ENCODE measurements around the gene RGS7. TPM values are rescaled to one million over a fixed set of nuclear protein-coding genes. Genes with fewer than 3 reads are reported as not detected.

The RGS7 gene
- total and polyA plus RNA-seq, 2 of the 4 experiments (the other 2 are of a cell fraction): 0.58 to 0.72 TPM

- H3K9me1 ChIP-seq (ENCODE audit: insufficient read depth, low read length): no peaks in the 10 kb centered on the region
- no peak overlapping the region for H3K14ac ChIP-seq (replicated peaks; ENCODE audit: low read depth, low read length)
- H3K9me3 ChIP-seq (ENCODE audit: control insufficient read depth, insufficient read depth, low read length): no peaks in the 10 kb centered on the region
- H2AK9ac ChIP-seq (replicated peaks; ENCODE audit: low read depth, low read length, poor library complexity): no peak overlapping the region
- in situ Hi-C loops (cut with MboI; ENCODE audit: low sequenced_read_pairs): no loop called here
- H3K18ac ChIP-seq (ENCODE audit: low read depth, low read length): no peak overlapping the region
- no peak overlapping the region for H2AK5ac ChIP-seq (ENCODE audit: low read depth, low read length)
- no peak overlapping the region for H3K23ac ChIP-seq (ENCODE audit: low read depth, low read length)
- H3K27ac ChIP-seq (ENCODE audit: insufficient read depth, low read length): no peak overlapping the region
- CTCF ChIA-PET: interaction anchor here (2.7 kb wide), 1 partner anchor 11 kb away, joined by 7 read pairs; no protein-coding TSS in a partner anchor
- no peak overlapping the region for H2BK15ac ChIP-seq (ENCODE audit: low read depth, low read length)
- dilution Hi-C loops (cut with HindIII; ENCODE audit: low sequenced_read_pairs, unreplicated experiment): no loop called here
- H4K5ac ChIP-seq (ENCODE audit: low read depth, low read length): no peak overlapping the region
- intact Hi-C loops (cut with micrococcal nuclease): no loop called here
- H3K4me2 ChIP-seq (ENCODE audit: low read depth, low read length): no peak overlapping the region
- no peaks in the 10 kb centered on the region for H3K79me1 ChIP-seq (ENCODE audit: low read depth in 1 of 2, low read length in 2 of 2)
- H2BK20ac ChIP-seq (ENCODE audit: low read depth, low read length): no peak overlapping the region
- no peak overlapping the region for H3K4ac ChIP-seq (ENCODE audit: low read depth, low read length)
- ATAC-seq (ENCODE audit: low read depth) (no peak), DNase-seq (no peak)
- TF ChIP-seq MXI1 (IDR thresholded peaks at IDR 0.05; ENCODE audit: borderline replicate concordance, low read depth, low read length): no peak
- TF ChIP-seq MAFK (IDR thresholded peaks at IDR 0.05; ENCODE audit: low read depth, low read length): no peak
- no peak for TF ChIP-seq CEBPB (IDR thresholded peaks at IDR 0.05; ENCODE audit: low read depth, low read length)
- TF ChIP-seq RFX5 (IDR thresholded peaks at IDR 0.05; ENCODE audit: low read depth, low read length): no peak
- TF ChIP-seq ELK1 (IDR thresholded peaks at IDR 0.05; ENCODE audit: borderline replicate concordance, low read depth, low read length): no peak
- no peak for TF ChIP-seq MAZ (IDR thresholded peaks at IDR 0.05; ENCODE audit: borderline replicate concordance, low read depth, low read length)
- no peak for TF ChIP-seq POLR2A (IDR thresholded peaks at IDR 0.05; ENCODE audit: low read depth, low read length)
- TF ChIP-seq SMC3 (IDR thresholded peaks at IDR 0.05; ENCODE audit: low read depth, low read length): no peak
- TF ChIP-seq CHD1 (IDR thresholded peaks at IDR 0.05; ENCODE audit: low read depth, low read length): no peak
- no peak for TF ChIP-seq FOS (IDR thresholded peaks at IDR 0.05; ENCODE audit: low read depth, low read length)
- TF ChIP-seq RAD21 (IDR thresholded peaks at IDR 0.05; ENCODE audit: low read length): no peak
- TF ChIP-seq BHLHE40 (IDR thresholded peaks at IDR 0.05; ENCODE audit: low read depth, low read length): no peak
- no peak for TF ChIP-seq RCOR1 (IDR thresholded peaks at IDR 0.05; ENCODE audit: insufficient replicate concordance, low read length)
- no peak for TF ChIP-seq NFE2L2 (IDR thresholded peaks at IDR 0.05; ENCODE audit: low read depth, low read length)
- TF ChIP-seq USF2 (IDR thresholded peaks at IDR 0.05; ENCODE audit: low read depth, low read length): no peak
- TF ChIP-seq CTCF (conservative IDR thresholded peaks at IDR 0.05; ENCODE audit: low read depth, low read length): no peak
- H2BK120ac ChIP-seq (ENCODE audit: low read depth, low read length): no peak overlapping the region
- H3K27me3 ChIP-seq (ENCODE audit: control insufficient read depth, insufficient read depth, low read length): no peaks in the 10 kb centered on the region
- H3K36me3 ChIP-seq (ENCODE audit: control insufficient read depth, insufficient read depth, low read length): no peaks in the 10 kb centered on the region
- no peak overlapping the region for H3K4me3 ChIP-seq (ENCODE audit: insufficient read depth, low read depth, low read length)
- POLR2A ChIA-PET (ENCODE audit: unreplicated experiment): no interaction called here
- no peak overlapping the region for H4K8ac ChIP-seq (ENCODE audit: low read depth in 2 of 2, low read length in 2 of 2)
- no peak overlapping the region for H3K56ac ChIP-seq (ENCODE audit: extremely low read depth, insufficient read depth, low read length)
- H2BK5ac ChIP-seq (ENCODE audit: low read depth, low read length, poor library complexity, severe bottlenecking): no peak overlapping the region
- WGBS, 2 experiments (ENCODE audit: extremely low coverage in 2 of 2, insufficient read length in 1 of 2): no CpG with 5 or more reads among the region's 2 CpGs
- no TSS peak for BruUV-seq (replicated peaks)
- H2AFZ ChIP-seq (replicated peaks; ENCODE audit: low read length, poor library complexity): no peak overlapping the region
- H3K4me1 ChIP-seq (ENCODE audit: control insufficient read depth, insufficient read depth, low read length): no peaks in the 10 kb centered on the region; the same call in 1 of the 2 replicates
- H4K20me1 ChIP-seq (ENCODE audit: insufficient read depth, low read length): no peaks in the 10 kb centered on the region
- no peak overlapping the region for H4K91ac ChIP-seq (ENCODE audit: insufficient read depth, low read depth, low read length)
- no peak overlapping the region for H3K9ac ChIP-seq (ENCODE audit: low read depth, low read length)
Measured at GRCh38 chr1:240776237-240776636, 580.8 kb downstream of the RGS7 start.

Measured in IMR-90 (cell line).